Body of pancreas (tissue), 4 donors: ENCODE measurements around the gene NKIRAS2.

ENCODE experiments used
- CTCF ChIP-seq, 7 experiments: fragments of 450-650 bp in 4 of 7; fragments of 200-600 bp in 3 of 7; sonication (generic) in 3 of 7; IDR thresholded peaks; one replicate each; pipeline ENCODE4 v1.5.1; 2016 to 2019; ENCODE audit warnings: antibody characterized with exemption in 7 of 7
- POLR2A ChIP-seq, 3 donors: fragments of 450-650 bp; IDR thresholded peaks; one replicate each; pipeline ENCODE4 v1.6.1; 2016; ENCODE audit warnings: antibody characterized with exemption in 3 of 3, mild to moderate bottlenecking in 2 of 3

GRCh38 chr17:41970901-41971331, 49.0 kb upstream of the NKIRAS2 start:
- no peak for TF ChIP-seq CTCF (IDR thresholded peaks at IDR 0.05)
- TF ChIP-seq POLR2A (IDR thresholded peaks at IDR 0.05): no peak
